Erythroblast (primary cell): ENCODE results near the gene NXN.

Experiments
- GATA1 ChIP-seq: IDR thresholded peaks from 2 replicates; pipeline ENCODE4 v1.6.1; 2011; ENCODE audit warnings: low read depth, mild to moderate bottlenecking, control low read depth, low read length, moderate library complexity
- POLR2A ChIP-seq: IDR thresholded peaks from 2 replicates; pipeline ENCODE4 v1.6.1; 2011; ENCODE audit warnings: mild to moderate bottlenecking, low read length

DNA sequence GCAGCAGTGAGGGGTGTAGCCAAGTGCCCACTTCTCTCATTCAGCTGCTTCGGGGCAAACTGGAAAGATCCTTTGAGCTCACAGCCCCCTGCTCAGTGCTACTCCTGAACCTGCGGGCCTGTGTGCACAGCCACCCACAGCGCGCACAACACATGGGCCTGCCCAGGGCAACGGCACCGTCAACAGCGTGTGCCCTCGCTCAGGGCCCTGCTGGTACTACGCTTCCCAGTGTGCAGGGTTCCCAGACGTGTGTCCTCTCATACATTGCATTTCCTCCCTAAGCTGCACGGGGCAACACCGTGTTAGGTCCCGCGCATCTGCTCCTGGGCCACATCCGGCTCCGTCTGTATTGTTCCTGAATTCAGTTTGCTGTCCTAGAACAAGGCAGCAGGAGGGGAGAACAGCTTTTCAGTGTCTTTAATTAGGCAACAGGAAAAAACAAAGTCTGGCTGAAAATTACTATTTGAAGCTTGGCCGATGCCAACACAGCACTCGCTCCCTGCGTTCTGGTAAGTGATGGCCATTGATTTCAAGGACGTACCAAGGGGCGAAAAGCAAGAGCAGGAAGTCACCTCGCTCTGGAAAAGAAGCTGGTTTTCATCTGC is 182.2 kb downstream of the NXN start:
- TF ChIP-seq POLR2A (no peak), GATA1 (no peak)
